ENCODE data around the gene DAAM1.

The DAAM1 gene

GRCh38 chr14:59261334-59261733 lies 72.9 kb downstream of the DAAM1 start:
- DNase-seq: no peak

GRCh38 chr14:59262717-59263454 lies 74.4 kb downstream of the DAAM1 start:
- DNase-seq: no peak

DNA sequence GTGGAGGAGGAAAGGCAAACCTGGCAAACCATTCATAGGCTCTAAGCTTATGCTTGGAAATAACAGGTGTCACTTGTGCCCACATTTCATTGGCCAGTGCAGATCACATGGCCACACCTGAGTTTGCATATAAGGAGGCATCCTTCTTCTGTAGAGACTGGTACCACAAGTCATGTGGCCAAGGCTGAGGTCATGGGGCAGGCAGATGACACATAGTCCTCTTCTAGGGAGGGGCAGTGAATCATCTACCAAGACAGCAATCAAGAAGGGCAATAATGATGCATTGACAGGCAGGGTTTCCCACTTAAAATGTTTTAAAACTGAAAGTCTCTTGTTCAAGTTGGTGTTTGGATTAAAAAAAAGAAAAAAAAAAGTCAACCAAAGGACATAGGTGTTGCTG lies 77.3 kb downstream of the DAAM1 start:
- no peak for DNase-seq

DNA sequence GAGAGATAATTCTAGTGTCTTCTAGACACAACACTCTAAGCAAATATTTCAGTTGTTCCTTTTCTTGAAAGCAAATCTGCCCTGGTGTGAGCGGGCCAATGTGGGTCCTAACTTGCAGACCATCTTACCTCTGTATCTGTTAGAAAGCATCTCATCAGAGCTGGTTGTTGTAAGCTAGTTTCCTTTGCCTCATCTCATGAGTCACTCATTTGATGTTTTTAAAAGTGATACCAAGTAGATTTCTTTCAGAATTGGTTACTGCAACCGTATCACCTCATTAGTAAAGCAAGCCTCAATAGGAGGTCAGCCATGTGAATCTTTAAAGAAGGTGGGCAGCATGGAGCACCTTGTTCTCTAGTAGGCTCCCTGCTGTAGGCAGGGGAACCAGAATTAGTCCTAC lies 78.6 kb downstream of the DAAM1 start:
- no peak for DNase-seq

DNA sequence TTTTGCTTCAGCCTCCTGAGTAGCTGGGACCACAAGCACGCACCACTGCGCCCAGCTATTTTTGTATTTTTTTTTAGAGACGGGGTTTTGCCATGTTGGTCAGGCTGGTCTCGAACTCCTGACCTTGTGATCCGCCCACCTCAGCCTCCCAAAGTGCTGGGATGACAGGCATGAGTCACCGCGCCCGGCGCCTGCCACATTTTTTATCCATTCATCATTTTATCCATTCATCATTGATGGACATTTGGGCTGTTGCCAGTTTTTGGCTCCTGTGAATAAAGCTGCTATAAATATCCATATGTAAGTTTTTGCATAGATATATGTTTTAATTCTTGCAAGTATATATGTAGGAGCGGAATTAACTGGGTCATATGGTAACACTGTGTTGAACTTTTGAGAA lies 79.5 kb downstream of the DAAM1 start:
- DNase-seq: no peak

DNA sequence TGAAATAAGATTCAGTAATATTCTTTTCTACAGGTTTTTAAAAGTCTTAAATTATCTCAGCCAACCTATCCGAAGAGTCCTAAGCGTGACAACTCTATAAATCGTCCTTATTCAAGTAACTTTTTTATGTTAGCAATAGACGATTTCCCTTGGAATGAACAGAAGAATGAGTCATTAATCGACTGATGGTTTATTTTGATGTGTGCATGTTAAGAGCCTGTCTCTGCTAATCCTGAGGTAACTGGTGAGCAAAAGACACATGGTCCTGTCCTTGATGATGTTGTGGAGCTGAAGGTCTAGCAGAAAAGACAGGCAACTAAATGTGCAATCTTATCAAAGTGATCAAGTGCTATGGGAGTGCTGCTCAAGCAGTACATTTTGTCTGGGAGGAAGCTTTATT lies 80.4 kb downstream of the DAAM1 start:
- DNase-seq: no peak

DNA sequence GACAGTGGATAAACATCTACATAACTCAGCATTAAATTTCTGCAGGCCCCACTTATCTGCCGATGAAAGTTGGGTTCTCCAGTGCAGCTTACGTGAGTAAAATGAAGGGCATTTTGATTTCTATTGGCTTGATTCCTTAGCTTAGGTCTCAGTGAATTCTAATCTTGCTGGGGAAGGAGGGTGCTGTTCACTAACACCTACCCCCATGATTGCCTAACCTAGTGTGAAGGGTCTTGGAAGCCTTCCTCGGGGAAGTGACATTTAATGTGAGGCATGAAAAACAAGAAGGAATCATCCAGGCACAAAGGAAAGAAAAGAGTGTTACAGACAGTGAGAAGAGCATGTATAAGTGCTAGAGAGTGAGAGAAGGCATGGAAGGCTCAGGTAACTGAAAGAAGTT lies 81.0 kb downstream of the DAAM1 start:
- DNase-seq: no peak

- DNase-seq: no peak
Observed at GRCh38 chr14:59271256-59271655, 82.8 kb downstream of the DAAM1 start.

GRCh38 chr14:59271734-59272133 lies 83.3 kb downstream of the DAAM1 start:
- no peak for DNase-seq

- no peak for DNase-seq
Observed at GRCh38 chr14:59272633-59273032, 84.2 kb downstream of the DAAM1 start.

- DNase-seq: no peak
Observed at GRCh38 chr14:59273737-59274136, 85.3 kb downstream of the DAAM1 start.

GRCh38 chr14:59274991-59275391 lies 86.5 kb downstream of the DAAM1 start:
- no peak for DNase-seq

- no peak for DNase-seq
Observed at GRCh38 chr14:59275668-59276067, 87.2 kb downstream of the DAAM1 start.

DNA sequence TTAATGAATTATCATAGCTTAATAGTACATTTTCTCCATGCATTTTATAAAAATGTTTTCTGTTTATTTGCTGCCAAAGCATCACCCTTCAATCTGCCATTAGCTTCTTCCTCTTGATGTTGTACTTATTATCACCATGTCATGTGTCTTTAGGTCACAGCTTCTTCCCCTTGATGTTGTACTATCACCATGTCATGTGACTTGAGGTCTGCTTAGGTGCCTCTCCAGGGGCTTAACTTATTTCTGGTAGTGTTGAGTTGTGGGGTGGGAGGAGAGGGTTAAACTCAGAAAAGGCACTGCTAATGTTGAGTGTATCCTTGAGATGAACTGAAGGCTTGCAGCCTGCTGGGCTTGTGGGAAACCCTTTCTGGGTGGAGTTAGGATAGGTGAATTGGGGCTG lies 87.8 kb downstream of the DAAM1 start:
- DNase-seq: no peak

- DNase-seq: no peak
Observed at GRCh38 chr14:59277659-59278058, 89.2 kb downstream of the DAAM1 start.

- no peak for DNase-seq
Observed at GRCh38 chr14:59278111-59278510, 89.6 kb downstream of the DAAM1 start.

GRCh38 chr14:59280961-59281360 lies 92.5 kb downstream of the DAAM1 start:
- DNase-seq: no peak

GRCh38 chr14:59281609-59282377 lies 93.3 kb downstream of the DAAM1 start:
- DNase-seq: no peak

DNA sequence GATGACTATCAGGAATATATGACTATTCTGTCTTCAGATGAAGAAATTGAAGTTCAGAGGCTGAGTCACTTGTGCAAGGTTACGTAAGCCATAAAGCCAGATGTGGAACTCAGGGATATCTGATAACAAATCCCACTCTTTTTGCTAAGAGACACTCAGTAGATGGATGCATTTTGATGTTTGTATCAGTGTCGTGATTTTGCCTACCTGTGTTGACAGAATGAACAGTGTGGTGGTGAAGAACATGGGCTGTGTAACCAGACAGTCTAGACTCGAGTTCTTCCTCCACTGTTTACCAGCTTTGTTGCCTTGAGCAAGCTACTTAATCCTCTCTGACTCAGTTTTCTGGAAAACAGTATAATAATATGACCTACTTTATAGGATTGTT lies 93.9 kb downstream of the DAAM1 start:
- no peak for DNase-seq

GRCh38 chr14:59283361-59283760 lies 94.9 kb downstream of the DAAM1 start:
- DNase-seq: no peak

GRCh38 chr14:59284059-59284458 lies 95.6 kb downstream of the DAAM1 start:
- no peak for DNase-seq

DNA sequence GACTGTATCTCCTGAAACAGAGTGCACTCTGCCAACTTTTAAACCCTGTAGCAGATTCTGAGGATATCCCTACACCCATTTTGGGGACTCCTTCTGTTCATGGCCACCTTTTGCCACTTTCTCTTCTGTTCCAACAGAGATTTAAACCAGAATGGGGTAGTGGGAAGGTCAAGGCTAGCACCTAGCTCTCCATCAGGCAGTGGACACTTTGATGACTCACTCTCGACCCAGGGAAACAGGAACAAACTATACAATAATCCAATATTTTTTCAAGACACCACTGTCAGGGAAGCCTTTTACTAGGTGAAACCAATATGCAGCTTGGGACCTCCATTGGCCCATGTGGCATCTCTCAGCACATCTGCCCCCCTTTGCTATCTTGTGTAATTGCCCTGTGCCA lies 103.6 kb downstream of the DAAM1 start:
- DNase-seq: no peak

DNA sequence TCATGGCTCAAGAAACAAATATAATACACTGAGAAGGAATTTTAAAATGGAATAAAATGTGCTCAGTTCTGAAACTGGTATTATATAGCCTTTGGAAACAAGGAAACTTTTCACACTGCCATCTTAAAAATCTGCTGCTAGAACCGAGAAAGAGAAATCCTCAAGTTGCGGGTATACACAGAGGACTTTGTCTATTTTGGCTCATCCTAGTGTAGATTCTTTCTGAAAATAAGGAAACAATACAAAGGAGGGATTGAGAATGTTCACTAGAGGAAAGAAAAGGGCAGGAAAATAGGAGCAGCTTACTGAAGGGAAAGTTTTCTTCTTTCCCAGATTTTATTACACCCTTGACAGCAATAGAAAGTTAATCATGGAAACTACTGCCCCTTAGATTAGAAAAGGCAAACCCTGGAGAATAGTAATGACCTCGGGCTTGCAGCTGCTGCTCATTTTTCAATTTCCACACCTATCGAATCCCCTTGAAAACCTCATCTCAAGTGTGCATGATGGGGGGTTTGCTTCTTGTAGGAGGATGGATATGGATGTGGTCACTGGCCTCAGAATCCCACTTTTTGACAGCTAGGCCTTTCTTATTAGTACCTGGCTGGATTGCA lies 104.6 kb downstream of the DAAM1 start:
- no peak for DNase-seq
